Measurements from ENCODE around the gene CLEC16A. TPM values are rescaled to one million over a fixed set of nuclear protein-coding genes. Genes with fewer than 3 reads are reported as not detected.
A peak's percentile ranks its signal among the peaks of the same experiment; 100 is the strongest.

The CLEC16A gene
- total RNA-seq, 4 donors from 2014 or later, result 20.3 to 25.7 (median 25.1) TPM

- H3K9me3 ChIP-seq, result no peaks in the 10 kb centered on the region
- peaks cover 0 to 47% (median 2%) of the 10 kb centered on the region in 3 donors for H3K4me1 ChIP-seq
- no peaks in the 10 kb centered on the region for H3K27me3 ChIP-seq
- no peak for TF ChIP-seq POLR2A (IDR thresholded peaks at IDR 0.05)
- TF ChIP-seq CTCF (IDR thresholded peaks at IDR 0.05), result no peak
- WGBS, 2 donors, result 47 to 50% methylated on average over 3 to 4 of the region's 4 CpGs
- H3K27ac ChIP-seq, result peak overlapping the region in 3 of 4 donors; percentile 77 to 84 (median 80)
- intact Hi-C loops (cut with DNase I), result no loop called here
- no peak overlapping the region for H3K4me3 ChIP-seq
- peaks cover 0 to 67% (median 0%) of the 10 kb centered on the region in 3 donors for H3K36me3 ChIP-seq
- DNase-seq, result no peak
These were observed 61.2 kb downstream of the CLEC16A start for GRCh38 chr16:11005611-11005975.

GRCh38 chr16:11006656-11007055, 62.3 kb downstream of the CLEC16A start:
- WGBS, 2 donors, result 68 to 81% methylated on average over 2 of the region's 2 CpGs

GRCh38 chr16:11007714-11008280, 63.4 kb downstream of the CLEC16A start:
- no peak for TF ChIP-seq CTCF (IDR thresholded peaks at IDR 0.05)
- TF ChIP-seq POLR2A (IDR thresholded peaks at IDR 0.05), result no peak
- 90 to 92% methylated on average over 7 of the region's 7 CpGs for WGBS, 2 donors
- H3K4me1 ChIP-seq, result peaks cover 0 to 53% (median 2%) of the 10 kb centered on the region in 3 donors
- peak overlapping the region in 3 of 4 donors; percentile 21 to 82 (median 77) for H3K27ac ChIP-seq
- no peaks in the 10 kb centered on the region for H3K27me3 ChIP-seq
- DNase-seq, result no peak
- no peak overlapping the region for H3K4me3 ChIP-seq
- intact Hi-C loops (cut with DNase I), result no loop called here
- H3K36me3 ChIP-seq, result peaks cover 0 to 60% (median 0%) of the 10 kb centered on the region in 3 donors
- no peaks in the 10 kb centered on the region for H3K9me3 ChIP-seq

More at GRCh38 chr16:11006656-11007055, 62.3 kb downstream of the CLEC16A start:
- intact Hi-C loops (cut with DNase I), result no loop called here
- no peaks in the 10 kb centered on the region for H3K9me3 ChIP-seq
- no peak overlapping the region for H3K4me3 ChIP-seq
- no peak for DNase-seq
- H3K36me3 ChIP-seq, result peaks cover 0 to 66% (median 0%) of the 10 kb centered on the region in 3 donors
- peak overlapping the region in 3 of 4 donors; percentile 77 to 82 (median 80) for H3K27ac ChIP-seq
- peaks cover 0 to 53% (median 2%) of the 10 kb centered on the region in 3 donors for H3K4me1 ChIP-seq
- H3K27me3 ChIP-seq, result no peaks in the 10 kb centered on the region
- TF ChIP-seq CTCF (IDR thresholded peaks at IDR 0.05), result no peak
- TF ChIP-seq POLR2A (IDR thresholded peaks at IDR 0.05), result no peak

- 26 to 54% methylated on average over 4 to 5 of the region's 8 CpGs for WGBS, 2 donors
- Histone ChIP-seq H3K27me3 (no peaks in the 10 kb centered on the region), H3K4me3 (no peak overlapping the region), H3K36me3 (peaks cover 0 to 54% (median 0%) of the 10 kb centered on the region in 3 donors), H3K9me3 (no peaks in the 10 kb centered on the region), H3K27ac (peak overlapping the region in 1 of 4 donors; percentile 36), H3K4me1 (peaks cover 0 to 49% (median 2%) of the 10 kb centered on the region in 3 donors)
- no peak for DNase-seq
- intact Hi-C loops (cut with DNase I), result no loop called here
- no peak for TF ChIP-seq CTCF (IDR thresholded peaks at IDR 0.05)
- TF ChIP-seq POLR2A (IDR thresholded peaks at IDR 0.05), result no peak
These were observed 64.8 kb downstream of the CLEC16A start for GRCh38 chr16:11009027-11009755.

- DNase-seq, result no peak
- peak overlapping the region in 3 of 4 donors; percentile 46 to 77 (median 62) for H3K27ac ChIP-seq
- no peaks in the 10 kb centered on the region for H3K27me3 ChIP-seq
- H3K9me3 ChIP-seq, result no peaks in the 10 kb centered on the region
- intact Hi-C loops (cut with DNase I), result no loop called here
- no peak overlapping the region for H3K4me3 ChIP-seq
- H3K36me3 ChIP-seq, result peaks cover 0 to 39% (median 0%) of the 10 kb centered on the region in 3 donors
- H3K4me1 ChIP-seq, result peaks cover 0 to 34% (median 0%) of the 10 kb centered on the region in 3 donors
- TF ChIP-seq POLR2A (IDR thresholded peaks at IDR 0.05) (no peak), CTCF (IDR thresholded peaks at IDR 0.05) (no peak)
- WGBS, 2 donors, result 81% methylated on average over 12 of the region's 12 CpGs
These were observed 66.3 kb downstream of the CLEC16A start for GRCh38 chr16:11010575-11011221.
